ENCODE data around the gene INTS3.

The INTS3 gene

DNA sequence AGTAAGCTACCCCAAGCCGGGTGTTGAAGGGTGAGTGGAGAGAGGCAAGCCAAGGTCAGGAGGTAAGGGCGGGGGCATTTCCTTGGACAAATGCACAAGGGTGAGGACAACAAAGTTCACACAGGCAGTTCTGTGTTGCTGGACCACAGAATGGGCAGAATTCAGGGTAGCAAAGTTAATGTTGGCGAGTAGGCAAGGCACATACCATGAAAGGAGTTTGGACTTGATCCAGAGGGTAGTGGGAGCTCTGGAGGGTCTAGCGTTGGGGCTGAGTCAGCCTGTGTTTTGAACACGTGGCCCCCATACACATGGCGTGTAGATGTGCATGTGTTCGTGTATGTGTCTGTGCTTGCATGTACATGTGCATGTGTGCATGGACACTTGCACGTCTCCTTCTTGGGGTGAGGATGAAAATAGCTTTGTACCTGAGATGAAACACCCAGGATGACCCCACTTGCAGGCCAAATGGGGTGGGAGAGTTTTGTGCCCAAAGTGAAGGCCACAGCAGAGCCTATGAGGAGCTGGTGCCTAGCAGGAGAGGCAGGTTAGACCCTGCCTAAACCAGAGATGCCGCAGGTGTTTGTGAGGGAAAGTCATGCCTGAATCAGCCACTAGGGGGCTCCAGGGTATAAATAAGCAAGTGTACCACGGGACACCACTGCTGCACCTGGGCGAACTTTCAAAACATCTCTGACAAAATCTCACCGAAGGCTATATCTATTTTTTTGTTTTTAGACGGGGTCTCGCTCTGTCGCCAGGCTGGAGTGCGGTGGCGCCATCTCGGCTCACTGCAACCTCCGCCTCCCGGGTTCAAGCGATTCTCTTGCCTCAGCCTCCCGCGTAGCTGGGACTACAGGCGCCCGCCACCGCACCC is 69.2 kb downstream of the INTS3 start:
- in situ Hi-C loops (cut with MboI; ENCODE audit: low sequenced_read_pairs, unreplicated experiment), result loop anchor here (10.0 kb wide), 1 partner anchor 188 kb away; the partner anchor contains the start of gene RAB13
- peak; percentile 90 for DNase-seq (ENCODE audit: low spot score)
- TF ChIP-seq, protein P1, sequence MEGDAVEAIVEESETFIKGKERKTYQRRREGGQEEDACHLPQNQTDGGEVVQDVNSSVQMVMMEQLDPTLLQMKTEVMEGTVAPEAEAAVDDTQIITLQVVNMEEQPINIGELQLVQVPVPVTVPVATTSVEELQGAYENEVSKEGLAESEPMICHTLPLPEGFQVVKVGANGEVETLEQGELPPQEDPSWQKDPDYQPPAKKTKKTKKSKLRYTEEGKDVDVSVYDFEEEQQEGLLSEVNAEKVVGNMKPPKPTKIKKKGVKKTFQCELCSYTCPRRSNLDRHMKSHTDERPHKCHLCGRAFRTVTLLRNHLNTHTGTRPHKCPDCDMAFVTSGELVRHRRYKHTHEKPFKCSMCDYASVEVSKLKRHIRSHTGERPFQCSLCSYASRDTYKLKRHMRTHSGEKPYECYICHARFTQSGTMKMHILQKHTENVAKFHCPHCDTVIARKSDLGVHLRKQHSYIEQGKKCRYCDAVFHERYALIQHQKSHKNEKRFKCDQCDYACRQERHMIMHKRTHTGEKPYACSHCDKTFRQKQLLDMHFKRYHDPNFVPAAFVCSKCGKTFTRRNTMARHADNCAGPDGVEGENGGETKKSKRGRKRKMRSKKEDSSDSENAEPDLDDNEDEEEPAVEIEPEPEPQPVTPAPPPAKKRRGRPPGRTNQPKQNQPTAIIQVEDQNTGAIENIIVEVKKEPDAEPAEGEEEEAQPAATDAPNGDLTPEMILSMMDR (IDR thresholded peaks at IDR 0.05; ENCODE audit: borderline replicate concordance, control extremely low read depth, extremely low read depth, insufficient read depth, missing control alignments), result peak; percentile 76

GRCh38 chr1:153798468-153798780 is 70.6 kb downstream of the INTS3 start:
- no peak for DNase-seq (ENCODE audit: low spot score)
- in situ Hi-C loops (cut with MboI; ENCODE audit: low sequenced_read_pairs, unreplicated experiment), result loop anchor here (10.0 kb wide), 1 partner anchor 186 kb away; the partner anchor contains the start of gene RAB13
- TF ChIP-seq, protein P1 (IDR thresholded peaks at IDR 0.05; ENCODE audit: borderline replicate concordance, control extremely low read depth, extremely low read depth, insufficient read depth, missing control alignments), result no peak

DNA sequence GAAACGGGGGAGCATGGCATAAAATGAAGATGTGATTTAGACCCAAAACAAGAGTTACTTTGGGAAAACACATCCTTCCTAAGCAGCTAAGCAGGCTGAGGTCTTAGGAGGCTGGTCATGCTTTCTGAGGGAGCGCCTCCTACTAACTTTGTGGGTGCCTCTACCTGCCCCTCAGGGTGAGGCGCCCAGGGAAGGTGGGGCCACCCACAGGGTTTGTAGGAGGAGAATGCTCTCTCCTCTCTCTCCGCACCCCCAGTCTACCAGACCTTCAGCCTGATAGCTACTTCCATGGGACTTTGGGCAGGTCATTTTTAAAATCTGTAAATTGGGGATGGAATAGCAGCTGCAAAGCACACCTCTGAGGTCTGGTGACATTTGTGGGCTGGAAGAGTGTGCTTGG is 71.2 kb downstream of the INTS3 start:
- TF ChIP-seq, protein P1 (IDR thresholded peaks at IDR 0.05; ENCODE audit: borderline replicate concordance, control extremely low read depth, extremely low read depth, insufficient read depth, missing control alignments), result no peak
- no peak for DNase-seq (ENCODE audit: low spot score)
- in situ Hi-C loops (cut with MboI; ENCODE audit: low sequenced_read_pairs, unreplicated experiment), result loop anchor here (10.0 kb wide), 1 partner anchor 186 kb away; the partner anchor contains the start of gene RAB13

GRCh38 chr1:153799566-153800465 is 72.0 kb downstream of the INTS3 start:
- in situ Hi-C loops (cut with MboI; ENCODE audit: low sequenced_read_pairs, unreplicated experiment), result loop anchor here (10.0 kb wide), 1 partner anchor 185 kb away; the partner anchor contains the start of gene RAB13
- no peak for DNase-seq (ENCODE audit: low spot score)
- TF ChIP-seq, protein P1 (IDR thresholded peaks at IDR 0.05; ENCODE audit: borderline replicate concordance, control extremely low read depth, extremely low read depth, insufficient read depth, missing control alignments), result no peak

DNA sequence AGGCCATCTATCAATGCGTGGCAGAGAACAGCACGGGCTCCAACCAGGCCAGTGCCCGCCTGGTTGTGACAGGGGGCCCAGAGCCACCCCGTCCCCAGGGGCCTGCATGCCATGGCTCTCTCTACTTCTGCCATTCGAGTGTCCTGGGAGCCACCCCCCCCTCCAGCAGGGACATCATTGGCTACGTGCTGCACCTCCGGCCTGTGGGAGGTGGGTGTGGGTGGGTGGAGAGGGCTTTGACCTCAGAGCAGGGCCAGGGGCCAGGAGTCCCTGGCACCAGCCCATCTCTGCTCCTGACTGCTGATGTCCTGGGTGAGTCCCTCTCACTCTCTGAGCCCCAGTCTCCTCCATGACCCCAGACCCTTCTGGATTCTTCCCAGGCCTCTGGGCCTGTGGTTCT is 72.7 kb downstream of the INTS3 start:
- TF ChIP-seq, protein P1 (IDR thresholded peaks at IDR 0.05; ENCODE audit: borderline replicate concordance, control extremely low read depth, extremely low read depth, insufficient read depth, missing control alignments), result no peak
- DNase-seq (ENCODE audit: low spot score), result no peak
- in situ Hi-C loops (cut with MboI; ENCODE audit: low sequenced_read_pairs, unreplicated experiment), result no loop called here

GRCh38 chr1:153801028-153801625 is 73.3 kb downstream of the INTS3 start:
- TF ChIP-seq, protein P1 (IDR thresholded peaks at IDR 0.05; ENCODE audit: borderline replicate concordance, control extremely low read depth, extremely low read depth, insufficient read depth, missing control alignments), result no peak
- in situ Hi-C loops (cut with MboI; ENCODE audit: low sequenced_read_pairs, unreplicated experiment), result no loop called here
- DNase-seq (ENCODE audit: low spot score), result no peak

Measured in GM13976 (cell line).